ENCODE measurements around the gene SLC25A38. TPM values are rescaled to one million over a fixed set of nuclear protein-coding genes. Genes with fewer than 3 reads are reported as not detected.

The SLC25A38 gene
- total RNA-seq, 2 experiments from 2014 or later, result 43.2 to 44.7 TPM

DNA sequence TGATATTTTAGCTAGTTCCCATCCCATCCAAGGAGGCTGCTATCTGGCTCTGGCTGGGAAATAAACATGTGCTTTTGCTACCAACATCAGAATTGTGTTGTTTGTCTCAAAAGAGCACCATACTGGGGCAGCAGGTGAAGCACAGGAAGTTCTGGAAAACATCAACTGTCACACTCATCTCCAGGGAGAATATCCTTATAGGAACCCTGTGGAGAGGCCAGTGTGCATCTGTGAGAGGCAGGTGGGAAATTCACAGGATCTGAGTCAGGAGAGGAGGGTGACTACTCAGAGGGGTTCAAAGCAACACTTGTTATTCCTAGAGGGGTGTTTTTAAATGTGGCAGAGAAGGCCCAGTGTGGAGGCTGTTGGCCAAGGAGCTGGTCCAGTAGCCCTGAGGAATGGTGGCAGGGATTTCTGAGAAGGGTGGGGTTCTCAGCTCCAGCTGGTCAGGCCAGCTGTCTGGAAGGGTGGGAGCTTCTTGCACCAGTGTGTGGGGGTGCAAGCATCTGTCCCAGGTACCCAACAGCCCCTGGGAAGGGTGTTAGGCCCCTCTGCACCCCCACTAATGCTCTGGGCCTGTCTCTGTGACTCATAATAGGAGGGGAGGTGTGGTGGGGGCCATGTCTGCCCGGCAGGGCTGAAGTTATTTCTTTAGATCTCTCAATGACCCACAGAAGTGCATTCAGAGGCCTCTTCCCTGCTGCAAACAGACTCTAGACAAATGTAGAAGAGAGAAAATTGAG lies 52.0 kb downstream of the SLC25A38 start:
- Mint-ChIP-seq H3K27me3 (peaks cover 14% of the 10 kb centered on the region), H3K36me3 (ENCODE audit: low read depth) (no peaks in the 10 kb centered on the region), H3K27ac (no peak overlapping the region), H3K4me1 (ENCODE audit: low read depth) (no peaks in the 10 kb centered on the region), H3K9me3 (no peaks in the 10 kb centered on the region), H3K4me3 (no peak overlapping the region)
- no peaks in the 10 kb centered on the region for H3K9me3 ChIP-seq (ENCODE audit: control insufficient read depth in 1 of 2, insufficient read depth in 1 of 2, low read length in 2 of 2)
- ChIA-PET CTCF (no interaction called here), POLR2A (no interaction called here)
- no peaks in the 10 kb centered on the region for H3K4me1 ChIP-seq (ENCODE audit: insufficient read depth, low read length)
- DNase-seq (no peak), ATAC-seq (ENCODE audit: poor library complexity) (no peak)
- H3K4me3 ChIP-seq (ENCODE audit: low read length), result no peak overlapping the region
- H3K36me3 ChIP-seq (ENCODE audit: insufficient read depth, low read length), result no peaks in the 10 kb centered on the region
- no peak overlapping the region for H3K27ac ChIP-seq (ENCODE audit: low read depth in 1 of 2, low read length in 2 of 2)
- no peaks in the 10 kb centered on the region for H3K27me3 ChIP-seq (ENCODE audit: control insufficient read depth in 1 of 2, insufficient read depth in 2 of 2, low read length in 2 of 2)
- TF ChIP-seq, protein P1, sequence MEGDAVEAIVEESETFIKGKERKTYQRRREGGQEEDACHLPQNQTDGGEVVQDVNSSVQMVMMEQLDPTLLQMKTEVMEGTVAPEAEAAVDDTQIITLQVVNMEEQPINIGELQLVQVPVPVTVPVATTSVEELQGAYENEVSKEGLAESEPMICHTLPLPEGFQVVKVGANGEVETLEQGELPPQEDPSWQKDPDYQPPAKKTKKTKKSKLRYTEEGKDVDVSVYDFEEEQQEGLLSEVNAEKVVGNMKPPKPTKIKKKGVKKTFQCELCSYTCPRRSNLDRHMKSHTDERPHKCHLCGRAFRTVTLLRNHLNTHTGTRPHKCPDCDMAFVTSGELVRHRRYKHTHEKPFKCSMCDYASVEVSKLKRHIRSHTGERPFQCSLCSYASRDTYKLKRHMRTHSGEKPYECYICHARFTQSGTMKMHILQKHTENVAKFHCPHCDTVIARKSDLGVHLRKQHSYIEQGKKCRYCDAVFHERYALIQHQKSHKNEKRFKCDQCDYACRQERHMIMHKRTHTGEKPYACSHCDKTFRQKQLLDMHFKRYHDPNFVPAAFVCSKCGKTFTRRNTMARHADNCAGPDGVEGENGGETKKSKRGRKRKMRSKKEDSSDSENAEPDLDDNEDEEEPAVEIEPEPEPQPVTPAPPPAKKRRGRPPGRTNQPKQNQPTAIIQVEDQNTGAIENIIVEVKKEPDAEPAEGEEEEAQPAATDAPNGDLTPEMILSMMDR (IDR thresholded peaks at IDR 0.05), result no peak
- intact Hi-C loops (cut with DNase I, micrococcal nuclease), result no loop called here

DNA sequence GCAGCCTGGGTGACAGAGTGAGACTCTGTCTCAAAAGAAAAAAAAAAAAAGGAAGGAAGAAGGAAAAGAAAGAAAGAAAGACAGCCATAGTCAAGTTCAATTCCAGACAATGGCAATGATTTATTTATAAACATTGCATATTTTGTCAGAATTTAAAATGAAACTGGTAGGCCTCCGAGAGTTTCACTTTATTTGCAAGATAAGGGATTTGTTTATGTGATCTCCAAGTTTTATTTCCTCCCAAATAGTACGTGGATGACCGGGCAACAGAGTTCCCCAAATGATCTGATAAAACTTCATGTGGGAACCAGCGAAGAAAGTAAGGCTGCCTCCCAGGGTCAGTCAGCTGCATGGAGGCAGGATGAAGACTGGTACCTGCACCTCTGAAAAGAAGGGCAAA lies 55.7 kb downstream of the SLC25A38 start:
- intact Hi-C loops (cut with DNase I, micrococcal nuclease), result no loop called here
- no peaks in the 10 kb centered on the region for H3K27me3 Mint-ChIP-seq
- POLR2A ChIA-PET, result no interaction called here

DNA sequence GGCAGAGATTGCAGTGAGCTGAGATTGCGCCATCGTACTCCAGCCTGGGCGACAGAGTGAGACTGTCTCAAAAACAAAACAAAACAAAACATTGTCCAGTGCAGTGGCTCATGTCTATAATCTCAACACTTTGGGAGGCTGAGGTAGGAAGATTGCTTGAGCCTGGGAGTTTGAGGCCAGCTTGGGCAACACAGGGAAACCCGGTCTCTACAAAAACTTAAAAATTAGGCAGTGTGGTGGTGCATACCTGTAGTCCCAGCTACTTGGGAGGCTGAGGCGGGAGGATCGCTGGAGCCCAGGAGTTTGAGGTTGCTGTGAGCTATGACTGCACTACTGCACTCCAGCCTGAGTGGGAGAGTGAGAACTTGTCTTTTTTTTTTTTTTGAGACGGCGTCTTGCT lies 57.1 kb downstream of the SLC25A38 start:
- Histone ChIP-seq H3K4me3 (ENCODE audit: low read length) (no peak overlapping the region), H3K36me3 (ENCODE audit: insufficient read depth, low read length) (no peaks in the 10 kb centered on the region), H3K9me3 (ENCODE audit: control insufficient read depth in 1 of 2, insufficient read depth in 1 of 2, low read length in 2 of 2) (no peaks in the 10 kb centered on the region), H3K27me3 (ENCODE audit: control insufficient read depth in 1 of 2, insufficient read depth in 2 of 2, low read length in 2 of 2) (no peaks in the 10 kb centered on the region), H3K4me1 (ENCODE audit: insufficient read depth, low read length) (no peaks in the 10 kb centered on the region), H3K27ac (ENCODE audit: low read depth in 1 of 2, low read length in 2 of 2) (no peak overlapping the region)
- no peaks in the 10 kb centered on the region for H3K4me1 Mint-ChIP-seq (ENCODE audit: low read depth)
- POLR2A ChIA-PET, result no interaction called here
- TF ChIP-seq, protein P1 (IDR thresholded peaks at IDR 0.05), result no peak
- H3K4me3 Mint-ChIP-seq, result no peak overlapping the region
- CTCF ChIA-PET, result no interaction called here
- H3K27ac Mint-ChIP-seq, result no peak overlapping the region
- DNase-seq (no peak), ATAC-seq (ENCODE audit: poor library complexity) (no peak)
- no peaks in the 10 kb centered on the region for H3K9me3 Mint-ChIP-seq
- no peaks in the 10 kb centered on the region for H3K27me3 Mint-ChIP-seq
- intact Hi-C loops (cut with DNase I, micrococcal nuclease), result loop anchor here in 1 of 2 experiments (10.0 kb wide), 1 partner anchor 734 kb away; no protein-coding TSS in a partner anchor
- H3K36me3 Mint-ChIP-seq (ENCODE audit: low read depth), result no peaks in the 10 kb centered on the region

More for the DNA sequence above, 55.7 kb downstream of the SLC25A38 start:
- Histone ChIP-seq H3K36me3 (ENCODE audit: insufficient read depth, low read length) (no peaks in the 10 kb centered on the region), H3K27ac (ENCODE audit: low read depth in 1 of 2, low read length in 2 of 2) (no peak overlapping the region), H3K4me3 (ENCODE audit: low read length) (no peak overlapping the region), H3K4me1 (ENCODE audit: insufficient read depth, low read length) (no peaks in the 10 kb centered on the region), H3K27me3 (ENCODE audit: control insufficient read depth in 1 of 2, insufficient read depth in 2 of 2, low read length in 2 of 2) (no peaks in the 10 kb centered on the region), H3K9me3 (ENCODE audit: control insufficient read depth in 1 of 2, insufficient read depth in 1 of 2, low read length in 2 of 2) (no peaks in the 10 kb centered on the region)
- Mint-ChIP-seq H3K36me3 (ENCODE audit: low read depth) (no peaks in the 10 kb centered on the region), H3K27ac (no peak overlapping the region), H3K9me3 (no peaks in the 10 kb centered on the region), H3K4me3 (no peak overlapping the region), H3K4me1 (ENCODE audit: low read depth) (no peaks in the 10 kb centered on the region)
- ATAC-seq (ENCODE audit: poor library complexity) (no peak), DNase-seq (no peak)
- CTCF ChIA-PET, result interaction anchor here (2.0 kb wide), 1 partner anchor 9 kb away, joined by 6 read pairs; no protein-coding TSS in a partner anchor
- TF ChIP-seq, protein P1 (IDR thresholded peaks at IDR 0.05), result no peak

All from CD4-positive, alpha-beta T cell (primary cell).